Stimulated activated CD8-positive, alpha-beta memory T cell treated with anti-CD3 and anti-CD28 coated beads, Interleukin-7, amount 100 ng/mL, for 1 hour (primary cell): ENCODE results near the gene KSR2.

Source experiments
- DNase-seq, 2 donors: peaks; one replicate each; pipeline ENCODE4 v3.0.0-alpha.2; 2020; ENCODE audit warnings: low read depth in 2 of 2

KSR2 gene

GRCh38 chr12:117968151-117968789 is 520 bp downstream of the KSR2 start:
- no peak for DNase-seq

GRCh38 chr12:117967512-117967911 is 1.3 kb downstream of the KSR2 start:
- DNase-seq = no peak

- DNase-seq = no peak
These were observed 1.7 kb downstream of the KSR2 start for GRCh38 chr12:117967043-117967442.

- DNase-seq = no peak
These were observed 2.3 kb downstream of the KSR2 start for GRCh38 chr12:117966511-117966910.

- no peak for DNase-seq
These were observed 5.0 kb downstream of the KSR2 start for GRCh38 chr12:117963836-117964235.

GRCh38 chr12:117936722-117937484 is 31.9 kb downstream of the KSR2 start:
- no peak for DNase-seq

- DNase-seq = no peak
These were observed 35.2 kb downstream of the KSR2 start for GRCh38 chr12:117933545-117933944.

- no peak for DNase-seq
These were observed 42.3 kb downstream of the KSR2 start for GRCh38 chr12:117926391-117926899.

- no peak for DNase-seq
These were observed 46.6 kb downstream of the KSR2 start for GRCh38 chr12:117921929-117922777.

- no peak for DNase-seq
These were observed 49.3 kb downstream of the KSR2 start for GRCh38 chr12:117919479-117919878.

GRCh38 chr12:117914686-117915085 is 54.1 kb downstream of the KSR2 start:
- no peak for DNase-seq

- DNase-seq = no peak
These were observed 56.0 kb downstream of the KSR2 start for GRCh38 chr12:117912756-117913155.

GRCh38 chr12:117908411-117908810 is 60.4 kb downstream of the KSR2 start:
- no peak for DNase-seq

GRCh38 chr12:117907108-117907689 is 61.6 kb downstream of the KSR2 start:
- DNase-seq = no peak

- no peak for DNase-seq
These were observed 64.7 kb downstream of the KSR2 start for GRCh38 chr12:117904051-117904450.

GRCh38 chr12:117903110-117903840 is 65.5 kb downstream of the KSR2 start:
- no peak for DNase-seq

GRCh38 chr12:117901631-117902030 is 67.2 kb downstream of the KSR2 start:
- no peak for DNase-seq

- no peak for DNase-seq
These were observed 68.2 kb downstream of the KSR2 start for GRCh38 chr12:117900561-117900960.

GRCh38 chr12:117897372-117898161 is 71.2 kb downstream of the KSR2 start:
- no peak for DNase-seq

- DNase-seq = no peak
These were observed 72.8 kb downstream of the KSR2 start for GRCh38 chr12:117896009-117896408.
